ENCODE data around the gene FGF11.

The FGF11 gene

DNA sequence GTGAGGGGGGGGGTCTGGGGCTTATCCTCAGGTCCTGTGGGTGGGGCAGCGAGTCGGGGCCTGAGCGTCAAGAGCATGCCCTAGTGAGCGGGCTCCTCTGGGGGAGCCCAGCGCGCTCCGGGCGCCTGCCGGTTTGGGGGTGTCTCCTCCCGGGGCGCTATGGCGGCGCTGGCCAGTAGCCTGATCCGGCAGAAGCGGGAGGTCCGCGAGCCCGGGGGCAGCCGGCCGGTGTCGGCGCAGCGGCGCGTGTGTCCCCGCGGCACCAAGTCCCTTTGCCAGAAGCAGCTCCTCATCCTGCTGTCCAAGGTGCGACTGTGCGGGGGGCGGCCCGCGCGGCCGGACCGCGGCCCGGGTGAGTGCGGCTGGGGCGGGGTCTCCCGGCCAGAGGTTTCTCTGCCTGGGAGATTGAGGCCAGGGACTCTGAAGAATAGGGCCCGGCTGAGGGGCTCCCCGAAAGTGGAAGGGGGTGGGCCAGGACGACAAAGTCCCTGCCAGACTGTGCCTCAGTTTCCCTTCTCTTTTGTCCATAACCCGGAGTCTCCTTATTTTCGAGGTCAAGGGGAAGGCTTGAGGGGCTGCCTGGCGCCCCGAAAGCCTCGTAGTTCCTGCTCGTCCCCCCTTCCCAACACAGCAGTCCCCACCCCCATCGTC, at the start of gene FGF11:
Gene FGF11 (plus strand): TSS at position 51 of the 651 bp plus-strand sequence. CDS start 109 bp downstream, at position 160.
- DNase-seq, result peak in 2 of 6 experiments; percentile 13 to 24

DNA sequence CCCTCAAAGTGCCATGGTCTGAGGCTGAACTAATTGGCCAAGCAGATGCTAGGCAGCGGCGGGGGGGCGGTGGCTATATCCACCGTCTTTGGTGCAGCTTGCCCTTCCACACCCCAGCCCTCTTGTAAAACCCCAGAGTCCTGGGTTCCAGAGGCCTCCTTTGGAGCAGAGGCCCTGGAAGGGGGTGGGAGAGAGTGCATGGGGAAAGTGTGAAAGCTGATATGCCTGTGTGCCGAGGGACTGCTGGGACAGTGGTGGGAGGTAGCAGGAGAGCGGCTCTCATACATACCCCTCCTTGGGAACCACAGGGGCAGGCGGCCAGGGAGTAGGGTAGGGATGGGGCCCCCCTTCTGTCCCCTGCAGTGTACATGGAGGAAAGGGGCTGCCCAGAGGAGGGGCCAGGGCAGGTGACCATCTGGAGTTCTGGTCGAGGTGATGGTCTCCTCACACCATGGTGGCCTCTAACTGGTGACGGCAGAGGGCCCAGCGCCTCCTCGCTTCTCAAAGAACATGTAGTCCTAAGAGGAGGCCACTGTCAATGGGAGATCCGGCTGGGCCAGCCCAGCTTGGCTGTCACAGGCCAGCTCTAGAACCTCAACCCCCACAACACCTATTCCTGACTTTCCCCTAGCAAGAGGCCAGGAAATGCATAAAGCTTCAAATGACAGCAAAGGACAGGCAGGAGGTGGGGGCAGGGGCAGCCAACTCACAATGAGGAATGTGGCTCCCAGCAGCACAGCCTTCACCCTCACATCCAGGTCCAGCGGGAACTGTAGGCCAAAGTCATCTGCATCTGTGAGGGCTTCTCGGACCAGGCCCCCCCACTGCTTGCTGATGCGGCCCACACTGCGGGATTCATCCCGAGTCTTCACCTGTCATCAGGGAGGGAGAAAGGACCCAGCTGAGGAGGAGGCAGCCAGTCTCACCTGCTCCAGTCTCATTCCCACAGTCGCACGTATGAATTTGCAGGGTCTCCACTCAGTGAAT, 49.1 kb upstream of the FGF11 start:
- DNase-seq, result no peak

DNA sequence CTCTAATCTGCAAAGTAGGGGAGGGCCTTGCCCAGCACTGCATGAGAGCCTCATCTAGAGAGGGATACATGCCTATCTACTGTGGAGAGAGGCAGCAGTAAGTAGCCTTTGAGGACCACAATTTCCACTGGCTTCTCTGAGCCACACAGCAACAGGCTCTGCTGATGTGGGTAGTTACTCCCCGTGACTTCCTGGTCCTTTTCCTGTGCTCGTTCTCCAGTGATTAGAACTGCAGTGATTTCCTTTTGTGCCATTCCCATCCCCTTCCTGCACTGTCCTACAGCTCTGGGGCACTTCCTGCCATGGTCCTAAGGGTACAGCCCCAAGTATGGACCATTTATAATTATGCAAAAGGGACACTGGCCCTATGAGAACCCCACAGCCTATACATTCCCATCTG, 48.0 kb upstream of the FGF11 start:
- DNase-seq, result no peak

DNA sequence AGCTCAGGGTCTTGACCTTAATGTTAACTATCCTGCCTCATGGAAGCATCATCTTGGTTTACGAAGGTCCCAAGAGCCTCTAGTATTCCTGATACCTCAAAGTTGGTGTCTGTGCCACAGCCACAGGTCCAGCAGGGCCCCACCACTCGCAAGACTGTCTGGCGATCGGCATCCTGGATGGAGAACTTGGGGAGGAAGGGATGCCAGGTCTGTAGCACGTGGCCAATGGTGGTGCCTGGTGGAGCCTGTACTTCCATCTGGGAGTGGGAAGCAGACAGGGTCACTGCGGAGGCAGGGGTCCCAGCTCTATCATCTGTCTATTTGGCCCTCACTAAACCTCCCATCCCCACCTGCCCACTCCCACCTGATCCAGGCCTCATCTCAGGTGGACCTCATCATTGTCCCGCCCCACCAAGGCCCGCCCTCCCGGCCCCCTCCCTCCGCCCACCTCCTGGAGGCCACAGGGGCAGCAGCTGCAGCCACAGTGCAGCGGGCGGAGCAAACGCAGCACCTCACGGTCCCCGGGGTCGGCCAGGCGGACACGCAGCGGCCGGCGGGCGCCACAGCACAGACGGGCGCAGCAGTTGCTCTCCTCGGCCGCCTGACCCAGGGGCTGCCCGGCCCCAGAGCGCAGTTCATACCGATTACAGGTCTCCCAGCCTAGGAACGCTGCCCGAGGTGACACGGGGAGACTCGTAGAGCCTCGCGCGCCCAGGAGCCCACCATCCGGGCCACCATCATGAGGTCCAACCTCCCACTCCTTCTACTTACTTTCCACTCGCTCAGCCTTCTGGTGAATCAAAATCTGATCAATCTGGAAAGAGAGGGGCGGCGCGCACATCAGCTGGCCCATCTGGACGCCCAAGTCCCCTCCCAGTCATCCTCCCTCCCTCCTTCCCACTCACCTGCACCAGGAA, 46.4 kb upstream of the FGF11 start:
- DNase-seq, result no peak

DNA sequence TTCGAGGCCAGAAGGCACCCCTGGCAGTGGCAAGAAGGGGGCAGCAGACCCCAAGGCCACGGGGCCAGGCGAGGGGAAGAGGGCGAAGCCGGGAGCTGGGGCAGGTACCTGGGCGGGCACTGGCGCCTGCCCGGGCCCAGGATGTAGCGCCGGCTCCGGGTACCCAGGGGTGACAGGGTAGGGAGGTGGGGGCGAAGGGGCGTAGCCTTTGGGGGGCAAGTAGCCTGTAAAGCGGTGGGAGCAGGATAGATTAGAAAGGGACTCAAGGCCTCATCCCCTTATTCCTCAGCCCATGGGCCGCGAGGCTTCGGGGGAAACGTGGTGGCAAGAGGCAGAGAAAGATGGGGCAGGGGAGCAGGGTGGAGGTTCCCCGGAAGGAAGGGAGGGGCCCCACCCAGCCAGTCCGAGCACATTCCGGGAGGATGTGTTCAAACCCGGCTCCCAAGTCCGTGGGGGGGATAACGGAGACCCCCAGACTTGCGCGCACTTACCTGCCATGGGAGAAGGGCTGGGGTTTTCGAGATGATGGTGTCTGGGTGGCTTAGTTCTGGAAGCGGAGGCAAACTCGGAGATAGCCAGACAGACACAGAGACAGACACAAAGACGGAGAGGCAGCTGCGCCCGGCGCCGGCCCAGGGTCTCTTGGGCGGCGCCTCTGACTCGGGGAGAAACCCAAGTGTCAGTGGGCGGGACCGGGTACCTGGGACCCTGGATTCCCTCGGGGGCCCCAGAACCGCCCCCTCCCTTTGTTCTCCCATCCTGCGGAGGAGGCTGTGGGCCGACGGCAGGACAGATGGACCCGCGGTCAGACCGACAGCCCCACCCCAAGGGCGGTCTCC, 45.5 kb upstream of the FGF11 start:
- peak; percentile 47 to 85 (median 73) for DNase-seq

DNA sequence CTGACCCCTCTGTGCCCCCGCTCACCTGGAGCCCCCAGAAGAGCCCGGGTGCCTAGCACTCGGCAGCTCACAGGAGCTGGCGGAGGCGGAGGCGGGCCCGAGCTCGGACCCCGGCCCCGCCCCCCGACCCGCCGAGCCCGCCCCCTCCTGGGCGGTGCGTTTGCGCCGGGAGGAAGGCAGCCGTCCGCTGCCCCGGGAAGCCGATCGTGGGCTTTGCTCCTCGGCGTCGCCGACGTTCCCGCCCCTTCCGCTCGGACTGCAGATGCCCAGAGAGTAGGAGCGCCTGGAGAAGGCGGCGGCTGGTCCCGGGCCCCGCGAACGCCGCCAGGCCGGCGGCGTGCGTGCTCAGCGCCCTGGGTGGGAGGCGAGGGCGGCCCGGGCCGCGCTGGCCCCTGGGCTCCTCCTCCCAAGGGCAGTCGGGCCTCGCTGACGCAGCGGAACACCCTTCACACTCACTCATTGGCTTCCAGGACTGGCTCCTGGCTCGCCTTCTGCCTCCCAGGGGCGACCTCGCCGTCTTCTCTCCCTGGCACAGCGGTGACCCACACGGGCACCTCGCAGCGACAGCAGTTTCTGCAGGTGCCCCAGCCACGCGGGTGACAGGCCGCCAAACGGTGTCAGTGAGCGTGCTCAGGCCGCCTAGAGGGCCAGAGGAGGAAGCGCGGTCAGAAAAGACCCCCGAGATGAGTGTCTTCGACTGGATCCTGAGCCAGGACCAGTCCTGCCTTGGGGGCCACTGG, 44.7 kb upstream of the FGF11 start, which contains the start of gene PLSCR3:
Gene PLSCR3 (minus strand): TSS at position 74 of the 740 bp plus-strand sequence. CDS start 415 bp downstream, outside the sequence.
- DNase-seq, result peak; percentile 64 to 87 (median 80)

DNA sequence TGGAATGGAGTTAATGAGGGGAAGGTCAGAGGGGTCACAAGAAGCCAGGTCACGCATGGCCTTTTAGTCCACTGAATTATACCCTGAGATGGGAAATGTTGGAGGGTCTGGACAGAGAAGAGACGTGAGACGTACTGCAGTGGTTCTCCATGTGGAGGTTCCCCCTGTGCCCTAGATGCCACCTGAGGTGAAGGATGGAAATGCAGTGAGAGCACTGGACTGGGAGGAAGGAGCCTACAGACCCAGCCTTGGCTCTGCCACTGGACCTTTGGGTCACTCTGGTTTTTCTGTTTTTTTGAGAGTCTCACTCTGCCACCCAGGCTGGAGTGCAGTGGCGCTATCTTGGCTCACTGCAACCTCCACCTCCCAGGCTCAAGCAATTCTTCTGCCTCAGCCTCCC, 43.2 kb upstream of the FGF11 start:
- no peak for DNase-seq

DNA sequence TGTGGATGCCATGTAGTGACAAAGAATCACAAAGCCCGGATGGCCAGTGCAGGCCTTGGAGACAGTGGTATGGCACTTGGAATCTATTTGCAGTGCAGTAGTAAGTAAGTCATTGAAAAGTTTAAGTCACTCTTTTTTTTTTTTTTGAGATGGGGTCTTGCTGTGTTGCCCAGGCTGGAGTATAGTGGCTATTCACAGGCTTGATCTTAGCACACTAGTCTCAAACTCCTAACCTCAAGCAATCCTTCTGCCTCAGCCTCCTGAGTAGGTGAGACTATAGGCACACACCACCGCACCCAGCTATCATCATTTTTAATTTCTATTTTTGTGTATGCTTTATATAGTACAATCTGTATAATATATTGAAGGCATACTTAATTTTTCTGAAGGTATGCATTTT, 40.7 kb upstream of the FGF11 start:
- no peak for DNase-seq

DNA sequence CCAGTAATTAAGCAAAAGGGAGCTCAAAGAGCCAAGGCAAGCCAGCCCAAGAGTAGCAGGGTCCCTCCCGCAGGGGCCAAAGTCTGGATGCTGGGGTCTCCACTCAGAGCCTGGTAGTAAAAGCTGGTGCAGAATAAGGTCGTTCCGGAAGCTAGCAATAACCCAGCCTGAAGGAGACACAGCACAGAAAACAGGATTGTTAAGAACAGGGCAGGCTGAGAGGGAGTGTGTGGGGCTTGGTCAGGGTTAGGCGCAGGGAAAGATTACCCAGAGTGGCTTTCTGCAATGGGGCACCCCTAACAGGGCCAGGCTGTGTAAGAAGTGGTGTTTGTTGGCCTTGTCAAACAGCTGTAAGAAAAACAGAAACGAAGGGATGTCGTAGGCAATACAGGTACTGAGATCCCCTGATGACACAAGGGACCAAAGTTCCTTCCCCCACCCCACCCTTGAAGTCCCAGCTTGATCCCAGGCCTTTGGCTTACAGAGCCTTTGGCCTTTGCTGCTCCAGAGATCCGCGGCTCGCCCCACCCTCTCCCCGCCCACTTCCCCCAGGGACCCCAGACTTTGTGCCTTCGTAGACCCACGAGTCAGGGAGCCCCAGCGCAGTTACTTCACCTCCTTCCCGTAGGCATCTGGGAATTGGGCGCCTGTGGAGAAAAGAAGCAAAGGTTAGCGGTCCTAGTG, 36.1 kb upstream of the FGF11 start:
- DNase-seq, result peak in 5 of 6 experiments; percentile 13 to 53 (median 32)

DNA sequence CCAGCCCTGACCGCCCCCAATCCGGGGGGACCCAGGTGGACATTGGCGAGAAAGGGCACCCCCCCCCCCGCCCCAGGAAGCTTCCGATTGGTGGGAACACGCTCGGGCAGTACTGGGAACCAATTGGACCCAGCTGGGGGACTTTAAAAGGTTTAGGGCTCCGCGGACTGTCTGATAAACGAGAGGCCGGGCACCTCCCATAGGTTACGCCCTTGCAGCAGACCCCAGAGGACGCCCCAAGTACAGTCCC, 35.7 kb upstream of the FGF11 start:
- DNase-seq, result no peak

DNA sequence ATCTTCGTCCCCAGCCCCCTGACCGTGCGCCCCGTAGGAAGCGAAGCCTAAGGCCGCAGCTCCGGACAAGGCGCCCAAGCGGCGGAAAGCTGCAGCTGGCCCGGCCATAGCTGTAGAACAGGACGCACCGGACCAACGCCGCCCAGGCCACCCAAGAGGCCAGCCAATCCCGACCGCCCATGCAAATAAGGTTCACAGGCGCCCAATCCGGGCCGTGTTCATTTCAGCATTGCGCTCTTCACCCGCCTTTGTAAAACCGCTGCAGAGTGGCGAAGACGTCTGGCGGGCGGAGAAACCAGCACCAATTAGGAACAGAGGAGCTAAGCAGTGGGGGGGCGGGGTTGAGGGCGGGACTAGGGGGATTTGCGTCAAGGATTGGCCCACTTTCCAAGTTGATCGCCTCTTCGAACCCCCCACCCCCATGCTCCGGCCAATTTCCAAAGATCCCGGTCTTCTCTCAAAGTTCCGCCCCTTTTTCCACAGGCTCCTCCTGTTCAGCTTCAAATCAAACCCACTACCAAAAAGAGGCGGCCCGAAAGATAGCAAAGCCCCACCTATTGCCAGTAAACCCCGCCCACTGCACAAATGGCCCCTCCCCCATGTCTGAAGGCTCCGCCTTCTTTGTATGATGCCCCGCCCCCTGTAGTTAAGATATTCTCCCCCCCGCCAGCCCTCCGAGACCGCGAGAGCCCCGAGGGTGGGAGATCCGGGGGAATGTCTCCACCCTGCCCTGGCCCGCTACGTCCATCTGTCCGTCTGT, 35.2 kb upstream of the FGF11 start, which contains the start of gene TMEM256:
Gene TMEM256 (minus strand): TSS at position 121 of the 760 bp plus-strand sequence. CDS start 13 bp downstream, at position 108.
- DNase-seq, result peak; percentile 92 to 99 (median 96)

DNA sequence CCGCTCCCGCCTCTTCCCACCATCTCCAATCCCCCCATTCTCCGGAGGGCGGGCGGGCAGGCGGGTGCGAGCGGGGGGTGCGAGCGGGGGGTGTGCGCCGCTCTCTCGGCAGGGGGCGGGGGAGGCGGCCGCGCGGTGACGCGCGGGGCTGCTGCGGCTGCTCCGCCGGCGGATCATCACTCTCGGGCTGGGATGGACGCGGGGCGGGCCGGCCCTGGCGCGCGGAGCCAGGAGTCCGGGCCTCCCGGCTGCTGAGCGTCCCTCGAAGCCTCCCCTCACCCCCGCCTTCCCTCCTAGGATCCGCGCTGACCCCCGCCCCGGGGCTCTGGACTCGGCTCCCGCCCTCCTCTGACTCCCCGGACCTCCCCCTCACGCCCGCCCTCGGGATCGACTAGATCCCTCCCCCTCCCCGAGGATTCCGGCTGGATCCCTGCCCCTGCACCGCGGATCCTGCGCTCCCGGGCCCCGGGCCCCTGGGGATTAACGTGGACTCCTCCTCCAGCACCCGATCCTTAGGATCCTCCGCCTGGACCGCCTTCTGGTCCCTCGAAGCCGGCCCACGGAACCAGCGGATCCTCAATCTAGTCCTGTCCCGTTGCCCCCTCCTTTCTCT, 34.5 kb upstream of the FGF11 start:
- peak in 4 of 6 experiments; percentile 69 to 90 (median 76) for DNase-seq

DNA sequence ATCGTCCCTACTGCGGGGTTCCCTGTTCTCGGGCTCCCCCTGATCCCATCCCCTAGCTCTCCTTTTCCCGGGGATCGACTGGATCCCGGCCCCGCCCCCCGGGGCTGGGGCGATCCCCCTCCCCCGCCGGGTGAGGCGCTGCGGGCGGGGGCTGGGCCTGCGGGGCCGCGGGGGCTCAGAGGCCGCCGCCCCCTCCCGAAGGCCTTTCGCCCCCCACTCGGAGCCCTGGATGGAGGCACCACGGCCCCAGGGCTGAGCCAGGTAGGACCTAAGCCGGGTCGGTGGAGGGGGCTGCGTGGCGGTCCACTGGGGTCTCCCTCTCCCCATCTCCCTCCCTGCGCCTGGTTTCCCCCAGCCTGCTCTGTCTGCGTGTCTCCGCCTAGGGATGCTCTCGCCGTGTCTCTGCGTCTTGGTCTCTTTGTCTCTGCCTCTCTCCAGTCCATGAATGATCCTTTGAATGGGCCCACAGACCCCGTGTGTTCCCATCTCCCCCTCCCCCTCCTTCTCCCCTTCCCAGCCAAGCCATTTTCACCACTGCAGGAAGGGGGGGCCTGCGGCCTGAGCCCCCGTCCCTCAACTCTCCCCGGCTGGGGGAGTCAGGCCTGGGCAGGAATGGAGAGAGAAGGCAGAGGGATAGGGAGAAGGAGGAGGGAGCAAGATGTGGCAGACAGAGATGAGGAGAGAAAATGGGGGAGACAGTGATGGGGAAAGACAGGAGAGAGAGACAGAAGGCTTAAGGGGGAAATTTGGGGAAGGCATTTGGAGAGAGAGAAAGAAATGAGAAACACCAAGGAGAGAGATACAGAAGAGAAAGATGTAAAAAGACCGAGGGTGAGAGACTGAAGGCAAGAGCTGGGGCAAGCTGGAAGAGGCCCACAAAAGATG, 33.7 kb upstream of the FGF11 start:
- DNase-seq, result peak in 1 of 6 experiments; percentile 12

DNA sequence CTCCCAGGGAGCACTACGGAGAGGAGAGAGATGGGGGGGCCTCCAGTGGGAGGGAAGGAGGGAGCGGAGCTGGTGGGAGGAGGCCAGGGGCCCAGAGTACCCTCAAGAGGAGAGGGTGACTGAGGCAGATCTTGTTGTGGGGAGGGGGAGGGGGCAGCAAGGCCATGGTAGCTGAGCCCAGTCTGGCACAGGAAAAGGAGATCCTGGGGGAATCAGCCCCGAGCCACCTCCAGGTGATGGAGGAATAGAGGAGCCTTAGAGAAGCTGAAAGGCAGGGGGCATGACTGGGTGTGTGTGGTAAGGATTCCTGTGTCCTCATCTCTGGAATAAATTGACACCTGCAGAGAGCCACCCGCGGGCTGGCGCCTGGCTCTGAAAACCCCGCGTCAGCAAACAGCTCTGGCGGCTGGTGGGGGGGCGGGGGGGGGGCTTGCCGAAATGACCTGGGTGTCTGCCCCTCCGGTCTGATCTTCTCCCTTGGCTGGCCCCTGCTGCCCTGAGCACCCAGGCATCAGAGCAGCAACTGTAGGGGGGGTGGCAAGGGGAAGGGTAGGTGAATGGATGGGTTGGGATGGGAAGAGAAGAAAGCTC, 33.0 kb upstream of the FGF11 start:
- DNase-seq, result peak in 2 of 6 experiments; percentile 7 to 36

DNA sequence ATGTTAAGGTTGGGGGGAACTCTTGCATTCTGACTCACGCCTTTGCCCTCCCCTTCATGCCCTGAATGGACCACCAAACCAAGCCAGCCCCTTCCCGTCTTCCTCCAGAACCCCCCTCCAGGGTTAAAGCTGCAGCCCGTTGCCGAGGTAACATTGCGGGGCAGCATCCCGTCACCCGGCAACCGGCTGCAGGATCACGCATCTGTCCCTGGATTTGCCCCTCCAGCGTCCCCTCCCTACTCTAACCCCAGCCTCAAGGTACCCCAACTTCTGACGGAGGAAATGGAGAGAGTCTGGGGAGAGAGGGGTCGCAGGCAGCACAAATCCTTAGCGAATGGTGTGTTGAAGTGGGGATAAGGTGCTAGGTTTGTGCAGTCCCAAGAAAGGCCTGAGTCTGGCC, 32.2 kb upstream of the FGF11 start:
- DNase-seq, result no peak

DNA sequence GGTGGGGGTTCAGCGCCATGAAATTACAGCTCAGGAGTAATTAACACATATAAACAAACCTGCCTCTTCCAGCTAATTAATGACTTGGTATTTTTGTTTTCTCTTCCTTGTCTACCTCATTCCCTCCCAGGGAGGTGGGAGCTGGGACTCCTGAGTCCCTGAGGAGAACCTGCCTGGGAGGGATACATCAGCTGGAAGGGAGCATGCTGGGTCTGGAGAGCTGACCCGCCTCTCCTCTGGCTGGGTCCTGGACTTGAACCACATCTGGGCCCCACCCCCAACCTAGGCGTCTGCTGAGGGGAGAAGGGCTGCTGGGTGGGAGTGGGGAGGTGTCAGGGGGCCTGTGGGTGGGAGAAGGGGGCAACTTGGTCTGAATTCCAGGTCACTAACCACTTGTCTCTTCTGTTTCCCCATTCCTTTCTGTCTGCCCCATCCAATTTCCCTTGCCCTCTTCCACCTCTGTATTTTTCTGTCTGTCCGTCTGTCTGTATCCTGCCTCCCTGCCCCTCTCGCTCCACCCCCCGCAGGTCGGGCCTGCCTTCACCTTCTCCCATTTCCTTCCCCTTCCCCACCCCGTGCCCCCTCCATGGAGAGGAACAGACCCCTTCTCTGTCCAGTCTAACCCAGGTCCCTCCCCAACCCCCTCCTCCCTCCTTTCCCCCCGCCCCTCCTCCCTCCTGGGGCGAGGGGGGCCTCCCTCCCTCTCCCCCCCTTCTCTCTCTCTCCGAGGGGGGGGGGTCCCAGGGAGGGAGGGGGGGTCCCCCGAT, 31.6 kb upstream of the FGF11 start, which contains the start of gene NLGN2:
Gene NLGN2 (plus strand): TSS at position 361 of the 767 bp plus-strand sequence. CDS start 411 bp downstream, outside the sequence.
- DNase-seq, result no peak

Data from stimulated activated naive CD4-positive, alpha-beta T cell (primary cell).